NCI-H1105 treated with DMSO at 0.1 percent for 48 hours (cell line): ENCODE data around the gene SETD6.
"Not testable (repeated sequence)": the region's sequence is repeated elsewhere in the genome, so short reads cannot be mapped to it uniquely, and the experiment has no call there.

Source experiments
- DNase-seq: peaks from one replicate; lab custom pipeline; 2025; lab: John Stamatoyannopoulos, UW

The SETD6 gene, protein sequence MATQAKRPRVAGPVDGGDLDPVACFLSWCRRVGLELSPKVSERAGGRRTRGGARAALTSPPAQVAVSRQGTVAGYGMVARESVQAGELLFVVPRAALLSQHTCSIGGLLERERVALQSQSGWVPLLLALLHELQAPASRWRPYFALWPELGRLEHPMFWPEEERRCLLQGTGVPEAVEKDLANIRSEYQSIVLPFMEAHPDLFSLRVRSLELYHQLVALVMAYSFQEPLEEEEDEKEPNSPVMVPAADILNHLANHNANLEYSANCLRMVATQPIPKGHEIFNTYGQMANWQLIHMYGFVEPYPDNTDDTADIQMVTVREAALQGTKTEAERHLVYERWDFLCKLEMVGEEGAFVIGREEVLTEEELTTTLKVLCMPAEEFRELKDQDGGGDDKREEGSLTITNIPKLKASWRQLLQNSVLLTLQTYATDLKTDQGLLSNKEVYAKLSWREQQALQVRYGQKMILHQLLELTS

DNA sequence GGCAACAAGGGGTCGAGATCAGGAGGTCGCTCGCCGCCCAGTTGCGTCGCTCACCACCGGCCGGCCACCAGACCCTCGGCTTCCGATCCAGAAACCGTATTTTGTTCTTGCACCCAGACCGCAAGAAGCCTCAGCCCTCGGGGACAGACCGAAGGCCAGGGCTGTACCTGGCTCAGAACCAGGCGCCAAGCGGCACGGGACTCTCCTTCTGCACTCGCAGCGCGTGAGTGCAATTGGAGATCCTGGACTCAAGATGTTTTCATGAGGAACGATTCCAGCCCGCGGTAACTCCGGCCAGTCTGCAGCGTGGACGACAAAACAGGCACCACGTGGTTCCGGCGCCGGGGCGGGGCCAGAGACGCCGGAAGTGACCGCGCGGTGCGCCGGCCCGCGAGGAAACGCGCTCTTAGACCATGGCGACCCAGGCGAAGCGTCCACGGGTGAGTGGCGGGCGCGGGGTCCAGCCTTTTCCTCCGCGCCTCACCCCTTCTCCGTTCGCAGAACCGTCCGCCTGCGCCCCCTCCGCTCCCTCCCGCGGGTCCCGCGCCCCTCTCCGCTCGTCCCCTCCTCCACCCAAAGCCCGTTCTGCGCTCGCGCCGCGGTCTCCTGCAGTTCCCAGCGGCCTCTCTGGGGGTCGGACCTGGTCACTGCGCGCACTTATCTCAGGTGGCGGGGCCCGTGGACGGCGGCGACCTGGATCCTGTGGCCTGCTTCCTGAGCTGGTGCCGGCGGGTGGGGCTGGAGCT lies at the start of gene SETD6:
Gene SETD6, plus strand, starts transcription at position 393 of the 746 bp plus-strand sequence. Its CDS starts 21 bp downstream, at position 414.
- DNase-seq: peak; percentile 64

DNA sequence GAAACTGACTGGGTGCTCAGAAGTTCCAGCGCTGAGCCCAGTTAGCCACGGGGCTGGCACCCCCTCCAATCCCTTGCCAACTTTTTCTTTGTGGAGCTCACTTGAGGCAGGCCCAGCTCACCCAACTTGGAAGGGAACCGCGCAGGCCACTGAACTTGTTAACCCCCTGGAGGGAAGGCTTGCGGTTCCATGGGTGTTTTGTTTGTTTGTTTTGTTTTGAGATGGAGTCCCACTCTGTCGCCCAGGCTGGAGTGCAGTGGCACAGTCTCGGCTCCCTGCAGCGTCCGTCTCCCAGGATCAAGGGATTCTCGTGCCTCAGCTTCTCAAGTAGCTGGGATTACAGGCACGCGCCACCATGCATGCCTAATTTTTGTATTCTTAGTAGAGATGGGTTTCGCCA lies 49.5 kb upstream of the SETD6 start:
- DNase-seq: no peak

GRCh38 chr16:58466396-58466795 lies 48.9 kb upstream of the SETD6 start:
- no peak for DNase-seq

- DNase-seq: no peak
Measured at GRCh38 chr16:58467905-58468304, 47.4 kb upstream of the SETD6 start.

DNA sequence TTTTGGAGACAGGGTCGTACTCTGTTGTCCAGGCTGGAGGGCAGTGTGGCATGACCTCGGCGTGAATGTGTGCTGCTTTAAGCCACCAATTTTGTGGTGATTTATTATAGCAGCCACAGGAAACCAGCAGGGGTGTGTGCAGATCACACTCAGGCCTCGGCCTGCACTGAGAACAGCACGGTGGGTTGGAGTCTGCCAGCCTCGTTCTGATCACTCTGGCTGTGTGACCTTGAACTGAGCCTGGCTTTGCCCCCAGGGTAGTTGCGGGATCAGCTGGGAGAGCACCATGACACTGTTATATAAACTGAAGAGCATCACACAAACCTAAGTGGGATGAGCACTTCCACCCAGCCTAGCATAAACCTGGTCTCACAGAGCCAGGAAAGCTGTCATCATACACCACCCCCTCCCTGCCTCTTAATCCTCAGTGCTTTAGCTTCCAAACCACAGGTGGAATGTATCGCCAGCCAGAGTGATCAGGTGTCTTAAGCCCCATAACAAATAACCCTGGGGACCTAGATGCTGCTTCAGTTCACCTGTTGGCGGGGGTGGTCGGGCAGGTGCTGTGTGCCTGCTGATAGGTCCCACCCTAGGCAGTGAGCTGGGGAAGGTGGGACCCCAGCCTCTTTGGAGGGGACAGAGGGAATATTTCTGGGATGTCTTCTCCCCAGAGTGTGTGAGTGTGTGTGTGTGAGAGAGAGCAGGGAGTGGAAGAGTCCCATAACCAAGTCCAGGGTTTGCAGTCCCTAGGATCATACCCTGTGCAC lies 43.9 kb upstream of the SETD6 start:
- no peak for DNase-seq

- no peak for DNase-seq
Measured at GRCh38 chr16:58472266-58472665, 43.1 kb upstream of the SETD6 start.

- no peak for DNase-seq
Measured at GRCh38 chr16:58472827-58473226, 42.5 kb upstream of the SETD6 start.

DNA sequence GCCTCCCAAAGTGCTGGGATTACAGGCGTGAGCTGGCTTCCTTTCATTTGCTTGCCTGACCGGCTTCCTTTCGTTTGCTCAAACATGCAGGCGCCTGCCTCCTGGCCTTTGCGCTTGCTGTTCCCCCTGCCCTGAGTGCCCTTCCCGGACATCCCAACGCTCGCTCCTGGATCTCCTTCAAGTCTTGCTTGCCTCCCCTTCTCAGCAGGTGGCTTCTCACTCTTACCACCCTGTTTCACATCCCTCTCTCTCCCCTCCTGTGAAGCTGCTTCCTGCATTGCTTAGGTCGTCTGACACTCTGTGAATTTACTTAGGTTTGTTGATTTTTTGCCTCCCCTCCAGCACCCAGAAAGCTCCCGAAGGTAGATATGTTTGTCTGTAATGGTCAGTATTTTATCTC lies 41.0 kb upstream of the SETD6 start:
- DNase-seq: no peak

GRCh38 chr16:58475091-58475619 lies 40.2 kb upstream of the SETD6 start:
- DNase-seq: no peak

DNA sequence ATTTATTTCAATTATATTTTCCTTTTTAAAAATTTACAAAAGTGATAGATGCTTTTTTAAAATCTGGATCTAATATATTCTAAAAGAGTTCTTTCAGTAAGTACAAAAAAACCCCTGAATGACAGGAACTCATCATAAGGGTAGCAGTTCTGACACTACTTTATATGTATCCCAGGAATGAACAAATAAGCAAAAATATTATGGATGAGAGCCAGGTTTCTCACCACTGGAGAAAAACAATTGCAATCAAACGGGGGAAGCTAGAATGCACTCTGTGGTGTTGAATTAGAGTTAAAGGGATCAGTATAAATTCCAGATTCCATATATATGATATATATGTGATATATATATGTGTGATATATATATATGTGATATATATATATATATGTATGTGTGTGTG lies 38.5 kb upstream of the SETD6 start:
- DNase-seq: no peak

DNA sequence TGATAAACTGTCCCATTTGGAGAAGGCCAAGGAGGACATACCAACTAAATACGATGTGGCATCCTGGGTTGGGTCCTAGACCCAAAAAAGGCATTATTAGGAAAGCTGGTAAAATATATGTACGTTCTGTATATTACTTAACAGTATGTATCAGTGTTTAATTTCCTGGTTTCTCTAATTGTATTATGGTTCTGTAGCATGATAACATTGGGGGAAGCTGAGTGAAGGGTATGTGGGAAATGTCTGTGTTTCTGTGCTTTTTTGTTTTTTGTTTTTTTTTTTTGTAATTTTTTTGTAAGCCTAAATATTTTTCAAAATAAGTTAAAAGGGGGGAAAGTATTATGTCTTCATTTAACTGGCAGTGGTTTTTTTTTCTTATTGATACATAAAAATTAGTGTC lies 36.9 kb upstream of the SETD6 start:
- DNase-seq: no peak

DNA sequence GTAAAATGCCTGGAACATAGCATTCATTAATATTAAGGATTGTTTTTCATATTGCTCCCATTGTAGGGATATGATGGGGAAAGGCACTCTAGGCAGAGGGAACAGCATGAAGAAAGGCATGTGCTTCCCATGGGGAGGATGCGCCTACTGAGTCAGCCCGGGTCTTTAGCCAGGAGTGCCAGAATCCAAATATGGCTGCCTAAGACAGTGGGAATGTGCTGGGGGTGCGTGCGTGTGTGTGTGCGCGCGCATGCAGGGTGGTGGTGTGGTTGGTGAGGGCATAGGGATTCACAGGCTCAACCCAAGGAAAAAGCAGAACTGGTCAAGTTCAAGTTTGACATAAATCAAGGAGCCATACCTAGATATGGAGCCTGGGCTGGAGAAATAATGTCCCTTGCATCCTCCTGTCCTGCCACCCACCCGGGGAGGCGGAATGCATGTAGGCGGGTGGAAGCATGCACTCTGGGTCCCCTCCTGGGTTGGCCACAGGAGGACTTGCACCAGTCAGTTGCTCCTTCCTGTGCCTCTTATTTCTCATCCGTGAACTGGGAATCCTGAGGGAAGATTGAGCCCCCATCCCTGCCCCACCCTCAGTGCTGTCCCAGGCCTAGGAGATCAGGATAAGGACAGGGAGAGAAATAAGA lies 34.0 kb upstream of the SETD6 start:
- no peak for DNase-seq

DNA sequence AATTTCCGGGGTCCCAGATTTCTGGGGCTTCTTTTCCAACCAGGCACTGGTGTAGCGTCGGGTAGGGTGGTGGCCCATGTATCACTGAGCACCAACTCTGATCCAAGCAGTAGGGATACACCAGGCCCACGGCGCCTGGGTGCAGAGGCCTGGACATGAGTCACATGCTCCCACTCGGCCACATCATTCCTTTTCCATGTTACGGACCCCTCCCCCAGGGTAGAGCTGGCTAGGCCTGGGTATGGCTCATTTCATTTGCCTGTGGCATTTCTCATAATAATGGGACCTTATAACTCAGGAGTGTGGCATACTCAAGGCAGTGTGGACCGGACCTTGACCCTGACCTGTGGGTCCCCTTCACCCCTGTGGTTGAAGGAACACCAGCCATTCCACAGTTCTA lies 33.4 kb upstream of the SETD6 start:
- no peak for DNase-seq

DNA sequence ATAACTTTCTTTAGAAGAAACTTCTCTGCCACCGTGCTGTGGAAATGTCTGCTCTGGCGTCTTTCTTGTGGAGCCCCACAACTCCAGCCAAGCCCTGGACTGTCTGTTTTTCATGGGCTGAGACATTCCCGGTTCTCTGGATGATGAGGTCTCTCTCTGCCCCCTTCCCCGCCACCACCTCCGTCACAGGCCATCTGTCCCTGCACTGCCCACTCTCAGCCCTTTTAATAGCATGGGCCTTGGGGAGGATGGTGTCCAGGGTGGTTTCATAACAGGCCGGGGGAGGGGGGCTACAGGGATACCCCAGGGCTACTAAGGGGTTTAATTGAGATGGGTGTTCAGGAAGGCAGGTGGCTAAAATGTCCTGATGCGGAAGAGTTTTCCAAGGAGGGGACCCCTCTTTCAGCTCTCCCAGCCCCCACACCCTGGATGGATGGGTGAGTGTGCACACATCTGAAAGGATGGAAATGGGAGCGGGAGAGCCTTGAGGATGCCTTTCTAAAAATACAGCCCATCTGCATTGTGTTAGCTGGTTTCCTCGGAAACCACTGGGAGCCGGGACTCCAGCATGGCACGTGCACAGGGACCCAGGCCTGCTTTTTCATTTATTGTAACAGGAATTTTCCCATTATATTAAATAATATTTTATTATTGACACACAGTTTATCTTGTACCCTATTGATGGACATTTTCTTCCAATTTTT lies 30.0 kb upstream of the SETD6 start:
- no peak for DNase-seq

DNA sequence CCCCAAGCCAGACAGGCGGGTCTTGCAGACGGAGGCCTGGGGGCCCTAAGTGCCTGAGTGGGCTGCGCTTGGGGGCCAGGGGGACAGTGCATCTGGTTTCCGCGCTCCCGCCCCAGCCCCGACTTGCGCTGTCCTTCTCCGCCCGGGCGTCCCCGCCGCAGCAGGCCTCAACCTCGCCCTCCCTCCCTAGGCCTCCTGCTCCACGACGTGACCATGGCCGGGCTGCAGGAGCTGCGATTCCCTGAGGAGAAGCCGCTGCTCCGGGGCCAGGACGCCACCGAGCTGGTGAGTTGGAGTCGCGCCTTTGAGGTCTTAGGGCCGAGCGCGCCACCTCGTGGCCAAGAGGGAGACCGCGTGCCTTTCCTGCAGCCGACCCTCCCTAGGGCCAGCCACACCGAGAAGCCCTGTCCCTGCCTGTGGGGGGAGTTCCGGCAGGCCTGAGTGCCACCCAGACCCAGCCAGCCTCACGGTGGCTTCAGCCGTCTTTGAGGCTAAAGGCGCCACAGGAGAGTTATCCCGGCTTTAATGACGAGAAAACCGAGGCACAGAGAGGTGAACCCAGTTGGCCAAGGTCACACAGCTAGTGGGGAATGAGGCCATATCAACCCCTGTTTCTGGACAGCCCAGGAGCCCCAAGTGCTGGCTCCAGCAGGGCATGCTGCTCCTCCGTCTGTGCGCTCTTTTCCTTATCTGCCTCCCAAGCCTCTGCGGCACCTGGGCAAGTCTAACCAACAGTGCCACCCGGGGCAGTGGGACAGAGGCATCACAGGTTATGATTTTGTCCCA lies 27.6 kb upstream of the SETD6 start:
- peak; percentile 54 for DNase-seq

DNA sequence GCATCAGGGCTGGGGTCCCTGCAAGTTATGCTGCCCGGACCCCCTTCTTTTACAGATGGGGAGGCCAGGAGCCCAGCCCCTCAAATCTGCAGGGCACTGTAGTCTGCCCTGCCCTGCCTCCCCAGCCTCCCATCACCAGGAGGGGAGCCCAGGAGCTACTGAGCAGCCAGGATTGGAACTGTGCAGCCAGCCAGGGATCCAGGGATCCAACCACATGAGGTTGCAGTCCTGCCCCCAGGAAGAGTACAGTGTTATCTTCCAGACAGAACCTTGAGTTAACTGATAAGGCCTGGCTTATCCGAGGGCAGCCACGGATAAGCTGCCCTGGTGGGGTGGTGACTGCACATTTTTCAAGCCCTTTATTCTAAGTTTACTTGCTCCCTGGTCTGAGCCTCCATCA lies 26.8 kb upstream of the SETD6 start:
- no peak for DNase-seq

GRCh38 chr16:58490065-58490464 lies 25.3 kb upstream of the SETD6 start:
- DNase-seq: no peak

DNA sequence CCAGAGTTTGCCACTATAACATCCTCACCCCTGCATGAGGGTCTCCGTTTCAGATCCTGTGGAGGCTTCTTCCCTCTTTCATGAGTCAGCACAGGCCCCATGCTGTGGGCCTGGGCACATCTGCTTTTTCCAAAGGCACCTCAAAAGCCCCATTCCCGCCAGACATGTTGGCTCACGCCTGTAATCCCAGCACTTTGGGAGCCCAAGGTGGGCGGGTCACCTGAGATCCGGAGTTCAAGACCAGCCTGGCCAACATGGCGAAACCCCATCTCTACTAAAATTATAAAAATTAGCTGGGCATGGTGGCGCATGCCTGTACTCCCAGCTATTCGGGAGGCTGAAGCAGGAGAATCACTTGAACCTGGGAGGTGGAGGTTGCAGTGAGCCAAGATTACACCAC lies 24.8 kb upstream of the SETD6 start:
- DNase-seq: not testable (repeated sequence)

DNA sequence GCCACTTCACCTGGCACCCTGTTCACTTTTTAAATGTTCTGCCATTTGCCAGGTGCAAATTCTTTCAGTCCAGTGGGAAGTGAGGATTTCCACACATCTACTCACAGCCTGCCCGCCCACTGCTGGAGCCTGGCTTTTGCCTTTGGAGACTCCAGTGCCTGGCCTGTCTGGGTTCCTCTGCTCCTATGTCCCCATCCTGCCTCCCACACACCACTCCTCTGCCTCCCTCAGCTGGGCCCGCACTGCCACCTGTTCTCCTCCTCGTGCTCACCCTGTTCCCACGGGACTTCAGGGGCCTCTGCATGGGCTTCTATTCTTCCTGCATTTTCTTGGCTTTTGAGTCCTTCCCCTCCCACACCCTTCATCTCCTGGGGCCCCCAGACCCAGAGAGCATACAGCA lies 23.3 kb upstream of the SETD6 start:
- no peak for DNase-seq

- no peak for DNase-seq
Measured at GRCh38 chr16:58492735-58493134, 22.6 kb upstream of the SETD6 start.
